ENCODE measurements around the gene TTC33. TPM values are rescaled to one million over a fixed set of nuclear protein-coding genes. Genes with fewer than 3 reads are reported as not detected.

The TTC33 gene
- total RNA-seq, 4 donors from 2014 or later, result 20.2 to 49.0 (median 32.6) TPM

DNA sequence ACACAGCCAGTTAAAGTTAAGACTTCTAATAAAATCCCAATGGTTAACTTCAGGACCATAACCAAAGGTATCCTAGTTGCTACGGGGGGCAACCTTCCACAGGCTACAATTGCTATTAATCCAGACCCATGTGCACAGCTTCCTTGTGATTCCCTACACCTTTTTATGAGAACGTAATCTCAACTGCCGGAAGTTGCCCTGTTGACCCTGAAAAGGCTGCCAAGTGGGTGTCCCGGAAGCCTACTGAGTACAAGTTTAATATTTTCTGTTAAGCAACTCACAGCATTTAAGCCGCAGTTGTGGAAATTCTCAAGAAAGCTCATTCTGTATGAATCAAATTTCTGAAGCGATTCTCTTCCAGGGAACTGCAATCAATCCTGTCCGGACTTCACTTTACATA is 124.5 kb downstream of the TTC33 start:
- Histone ChIP-seq H3K27ac (no peak overlapping the region), H3K4me1 (no peaks in the 10 kb centered on the region), H3K4me3 (no peak overlapping the region), H3K27me3 (no peaks in the 10 kb centered on the region), H3K9me3 (no peaks in the 10 kb centered on the region), H3K36me3 (no peaks in the 10 kb centered on the region)
- ATAC-seq (no peak), DNase-seq (no peak)
- intact Hi-C loops (cut with DNase I; ENCODE audit: low total_unique reads) (no loop called here), in situ Hi-C loops (cut with MboI; ENCODE audit: low sequenced_read_pairs in 4 of 4) (no loop called here)
- no peak for TF ChIP-seq POLR2A (IDR thresholded peaks at IDR 0.05)
- TF ChIP-seq, protein P1, sequence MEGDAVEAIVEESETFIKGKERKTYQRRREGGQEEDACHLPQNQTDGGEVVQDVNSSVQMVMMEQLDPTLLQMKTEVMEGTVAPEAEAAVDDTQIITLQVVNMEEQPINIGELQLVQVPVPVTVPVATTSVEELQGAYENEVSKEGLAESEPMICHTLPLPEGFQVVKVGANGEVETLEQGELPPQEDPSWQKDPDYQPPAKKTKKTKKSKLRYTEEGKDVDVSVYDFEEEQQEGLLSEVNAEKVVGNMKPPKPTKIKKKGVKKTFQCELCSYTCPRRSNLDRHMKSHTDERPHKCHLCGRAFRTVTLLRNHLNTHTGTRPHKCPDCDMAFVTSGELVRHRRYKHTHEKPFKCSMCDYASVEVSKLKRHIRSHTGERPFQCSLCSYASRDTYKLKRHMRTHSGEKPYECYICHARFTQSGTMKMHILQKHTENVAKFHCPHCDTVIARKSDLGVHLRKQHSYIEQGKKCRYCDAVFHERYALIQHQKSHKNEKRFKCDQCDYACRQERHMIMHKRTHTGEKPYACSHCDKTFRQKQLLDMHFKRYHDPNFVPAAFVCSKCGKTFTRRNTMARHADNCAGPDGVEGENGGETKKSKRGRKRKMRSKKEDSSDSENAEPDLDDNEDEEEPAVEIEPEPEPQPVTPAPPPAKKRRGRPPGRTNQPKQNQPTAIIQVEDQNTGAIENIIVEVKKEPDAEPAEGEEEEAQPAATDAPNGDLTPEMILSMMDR (IDR thresholded peaks at IDR 0.05 in 4 of 5, conservative IDR thresholded peaks at IDR 0.05 in 1 of 5), result no peak

DNA sequence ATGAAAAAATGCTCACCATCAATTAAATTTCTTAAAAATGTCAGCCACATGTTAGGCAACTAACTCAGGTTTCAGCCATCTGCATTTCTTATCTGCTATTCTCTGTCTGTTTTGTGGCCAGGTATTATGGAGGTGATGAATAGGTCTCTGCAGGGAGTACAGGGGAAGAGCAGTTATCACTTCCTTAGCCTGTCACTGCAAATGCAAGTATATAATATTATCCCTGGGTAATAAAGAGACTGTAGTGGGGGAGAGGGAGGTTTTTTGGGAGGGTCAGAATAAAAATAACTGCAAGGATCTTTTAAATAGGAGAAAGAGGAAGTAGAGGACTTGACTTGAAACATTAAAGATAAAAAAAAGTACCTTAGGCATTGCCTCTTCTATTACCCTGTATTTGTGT is 125.6 kb downstream of the TTC33 start:
- no peaks in the 10 kb centered on the region for H3K27me3 ChIP-seq
- no peaks in the 10 kb centered on the region for H3K9me3 ChIP-seq
- ATAC-seq, result no peak
- no peak overlapping the region for H3K4me3 ChIP-seq
- TF ChIP-seq, protein P1 (IDR thresholded peaks at IDR 0.05 in 4 of 5, conservative IDR thresholded peaks at IDR 0.05 in 1 of 5), result no peak
- TF ChIP-seq POLR2A (IDR thresholded peaks at IDR 0.05), result no peak
- H3K27ac ChIP-seq, result no peak overlapping the region
- in situ Hi-C loops (cut with MboI; ENCODE audit: low sequenced_read_pairs in 4 of 4), result no loop called here
- no peaks in the 10 kb centered on the region for H3K4me1 ChIP-seq
- intact Hi-C loops (cut with DNase I; ENCODE audit: low total_unique reads), result no loop called here
- no peaks in the 10 kb centered on the region for H3K36me3 ChIP-seq
- DNase-seq, result no peak

DNA sequence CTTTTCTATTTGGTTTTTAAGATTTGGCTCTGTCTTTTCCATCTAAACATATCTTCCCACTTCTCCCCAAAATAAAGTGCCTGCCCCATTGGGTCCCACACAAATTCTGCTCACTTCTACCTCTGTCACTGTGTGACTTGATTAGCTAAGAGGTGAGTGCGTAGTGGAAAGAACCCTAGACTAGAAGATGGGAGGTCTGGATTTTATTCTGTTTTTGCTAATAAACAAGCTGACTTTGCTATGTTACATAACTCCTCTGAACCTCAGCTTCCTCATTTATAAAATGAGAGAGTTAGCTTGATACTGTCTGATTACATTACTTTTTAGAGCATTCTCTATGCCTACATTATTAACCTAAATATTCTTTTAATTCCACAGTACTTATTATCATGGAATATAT is 127.4 kb downstream of the TTC33 start:
- H3K9me3 ChIP-seq, result no peaks in the 10 kb centered on the region
- intact Hi-C loops (cut with DNase I; ENCODE audit: low total_unique reads), result no loop called here
- H3K27ac ChIP-seq, result no peak overlapping the region
- no peaks in the 10 kb centered on the region for H3K27me3 ChIP-seq
- no peaks in the 10 kb centered on the region for H3K36me3 ChIP-seq
- TF ChIP-seq, protein P1 (IDR thresholded peaks at IDR 0.05 in 4 of 5, conservative IDR thresholded peaks at IDR 0.05 in 1 of 5), result no peak
- TF ChIP-seq POLR2A (IDR thresholded peaks at IDR 0.05), result no peak
- ATAC-seq (no peak), DNase-seq (no peak)
- in situ Hi-C loops (cut with MboI; ENCODE audit: low sequenced_read_pairs in 4 of 4), result no loop called here
- no peaks in the 10 kb centered on the region for H3K4me1 ChIP-seq
- H3K4me3 ChIP-seq, result no peak overlapping the region

DNA sequence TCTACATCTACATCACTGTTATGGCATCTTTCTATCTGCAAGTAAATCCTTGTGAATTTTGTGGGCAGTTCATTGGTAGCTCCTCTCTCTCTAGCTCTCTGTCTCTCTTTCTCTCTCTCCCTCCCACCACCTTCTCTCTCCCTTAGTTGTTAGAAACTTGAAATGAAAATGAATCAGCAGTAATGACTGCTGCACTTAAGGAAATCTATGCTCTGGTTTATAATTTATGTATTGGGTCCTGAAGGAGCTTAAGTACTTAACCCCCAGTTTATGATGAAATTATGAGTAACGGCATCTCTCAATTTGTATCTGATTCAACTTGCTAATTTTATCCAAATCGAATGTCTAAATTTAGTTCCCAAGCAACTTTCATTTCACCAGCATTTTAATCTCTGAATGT is 128.1 kb downstream of the TTC33 start:
- ATAC-seq, result no peak
- Histone ChIP-seq H3K36me3 (no peaks in the 10 kb centered on the region), H3K9me3 (no peaks in the 10 kb centered on the region), H3K27me3 (no peaks in the 10 kb centered on the region), H3K4me1 (no peaks in the 10 kb centered on the region), H3K27ac (no peak overlapping the region), H3K4me3 (no peak overlapping the region)
- no peak for TF ChIP-seq POLR2A (IDR thresholded peaks at IDR 0.05)
- TF ChIP-seq, protein P1 (IDR thresholded peaks at IDR 0.05 in 4 of 5, conservative IDR thresholded peaks at IDR 0.05 in 1 of 5), result no peak
- intact Hi-C loops (cut with DNase I; ENCODE audit: low total_unique reads) (no loop called here), in situ Hi-C loops (cut with MboI; ENCODE audit: low sequenced_read_pairs in 4 of 4) (no loop called here)
- DNase-seq, result no peak

DNA sequence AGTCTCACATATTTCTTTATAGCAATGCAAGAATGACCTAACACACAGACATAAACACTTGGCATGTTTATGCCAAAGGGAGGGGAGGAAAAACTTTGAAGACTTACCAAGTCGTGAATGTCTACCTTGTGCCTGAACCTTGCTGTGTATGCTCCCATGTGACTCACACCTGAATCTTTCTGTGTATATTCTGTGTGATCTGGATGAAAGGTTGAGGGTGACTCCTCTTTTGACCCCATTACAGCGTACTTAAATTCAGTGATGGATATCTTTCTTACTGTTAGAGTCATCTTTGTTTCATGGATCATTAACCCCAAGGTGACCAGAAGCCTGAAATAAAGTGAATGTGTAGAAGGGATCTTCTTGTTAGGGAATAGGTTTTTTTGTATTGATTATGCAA is 129.0 kb downstream of the TTC33 start:
- H3K9me3 ChIP-seq, result no peaks in the 10 kb centered on the region
- no peaks in the 10 kb centered on the region for H3K36me3 ChIP-seq
- TF ChIP-seq, protein P1 (IDR thresholded peaks at IDR 0.05 in 4 of 5, conservative IDR thresholded peaks at IDR 0.05 in 1 of 5), result no peak
- no peak for ATAC-seq
- H3K27me3 ChIP-seq, result no peaks in the 10 kb centered on the region
- in situ Hi-C loops (cut with MboI; ENCODE audit: low sequenced_read_pairs in 4 of 4), result no loop called here
- H3K27ac ChIP-seq, result no peak overlapping the region
- no peaks in the 10 kb centered on the region for H3K4me1 ChIP-seq
- no peak overlapping the region for H3K4me3 ChIP-seq
- intact Hi-C loops (cut with DNase I; ENCODE audit: low total_unique reads), result no loop called here
- DNase-seq, result no peak
